Measurements from ENCODE around the gene TFIP11.

GRCh38 chr22:26522592-26522991 is 10.3 kb upstream of the TFIP11 start:
- no peak for TF ChIP-seq POLR2A (IDR thresholded peaks at IDR 0.05; ENCODE audit: extremely low read depth, insufficient read length)
- TF ChIP-seq CTCF (IDR thresholded peaks at IDR 0.05; ENCODE audit: low read depth, low read length), result no peak
- no peak for TF ChIP-seq MYC (IDR thresholded peaks at IDR 0.05; ENCODE audit: low read depth, low read length)

Measured in NB4 (cell line).